Fibroblast of skin of abdomen (primary cell): ENCODE data around the gene C1QTNF8.

Experiments used
- DNase-seq: peaks from one replicate; pipeline ENCODE4 v3.0.0-alpha.2; 2013

C1QTNF8 gene

GRCh38 chr16:1075546-1075945, 20.5 kb downstream of the C1QTNF8 start:
- no peak for DNase-seq

DNA sequence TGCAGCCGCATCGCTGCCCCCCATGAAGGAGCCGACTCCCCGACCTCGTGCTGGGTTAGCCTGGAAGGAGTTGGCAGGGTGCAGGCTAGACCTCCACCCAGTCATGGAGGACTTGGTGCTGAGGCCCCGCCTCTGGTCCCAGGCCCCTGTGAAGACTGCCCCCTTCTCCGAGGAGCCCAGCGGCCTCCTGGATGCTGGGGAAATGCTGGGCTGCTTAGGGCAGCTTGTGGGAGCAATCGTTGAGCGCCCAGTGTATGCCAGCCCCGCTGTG, 21.7 kb downstream of the C1QTNF8 start:
- DNase-seq = no peak

DNA sequence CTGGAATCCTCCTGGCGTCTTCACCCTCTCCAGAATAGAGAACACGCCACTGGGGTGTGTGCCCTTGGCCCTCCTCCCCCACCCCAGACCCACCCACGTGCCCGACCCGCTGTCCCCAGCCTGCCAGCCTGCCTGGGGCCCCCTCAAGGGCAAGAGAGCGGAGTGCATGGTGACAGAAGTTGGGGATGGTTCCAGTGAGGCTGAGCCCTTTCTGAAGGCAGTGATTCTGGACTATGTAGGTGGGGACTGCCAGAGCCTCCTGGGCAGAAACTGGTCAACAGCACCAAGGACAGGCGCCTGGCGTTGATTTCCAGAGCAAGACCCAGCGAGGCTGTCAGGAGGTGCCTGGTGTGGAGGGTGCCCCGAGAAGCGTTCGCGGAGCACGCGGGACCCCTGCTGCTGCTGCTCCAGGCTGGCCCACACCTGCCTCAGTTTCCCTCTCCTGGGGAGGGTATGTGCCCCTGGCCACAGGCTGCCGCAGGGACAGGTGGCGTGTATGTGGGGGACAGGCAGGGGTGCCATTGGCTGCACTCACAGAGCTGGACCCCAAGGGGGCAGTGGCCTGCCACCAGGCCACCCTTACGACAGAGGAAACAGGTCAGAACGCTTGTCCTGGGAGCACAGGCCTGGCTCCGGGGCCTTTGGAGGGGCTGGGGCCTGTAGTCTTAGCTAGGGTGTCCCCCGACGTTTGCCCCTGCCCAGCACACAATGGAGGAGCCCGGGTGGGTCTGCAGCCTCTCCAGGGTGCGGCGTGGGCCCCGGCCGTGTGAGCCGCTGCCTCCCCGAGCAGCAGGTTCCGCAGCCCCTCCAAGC, 22.3 kb downstream of the C1QTNF8 start:
- no peak for DNase-seq

DNA sequence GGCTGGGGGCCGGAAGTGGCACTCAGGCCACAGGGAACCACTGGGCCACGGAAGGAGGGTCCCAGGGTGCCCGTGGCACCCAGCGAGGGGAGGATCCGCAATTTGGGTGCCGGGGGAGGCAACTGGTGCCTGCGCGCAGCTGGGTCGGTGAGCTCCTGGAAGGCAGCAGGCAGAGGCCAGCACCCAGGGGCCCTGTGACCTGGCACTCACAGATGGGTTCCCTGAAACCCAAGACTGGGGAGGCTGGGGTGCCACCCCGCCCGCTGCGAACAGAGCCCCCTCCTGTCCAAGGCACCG, 22.8 kb downstream of the C1QTNF8 start:
- DNase-seq = no peak

GRCh38 chr16:1072526-1073261, 23.4 kb downstream of the C1QTNF8 start, which contains the start of gene SSTR5:
Gene SSTR5 (plus strand): TSS chr16:1072747. CDS start chr16:1078869, 6,122 bp downstream.
- DNase-seq = no peak

- DNase-seq = no peak
Measured at GRCh38 chr16:1071561-1072225, 24.4 kb downstream of the C1QTNF8 start.

DNA sequence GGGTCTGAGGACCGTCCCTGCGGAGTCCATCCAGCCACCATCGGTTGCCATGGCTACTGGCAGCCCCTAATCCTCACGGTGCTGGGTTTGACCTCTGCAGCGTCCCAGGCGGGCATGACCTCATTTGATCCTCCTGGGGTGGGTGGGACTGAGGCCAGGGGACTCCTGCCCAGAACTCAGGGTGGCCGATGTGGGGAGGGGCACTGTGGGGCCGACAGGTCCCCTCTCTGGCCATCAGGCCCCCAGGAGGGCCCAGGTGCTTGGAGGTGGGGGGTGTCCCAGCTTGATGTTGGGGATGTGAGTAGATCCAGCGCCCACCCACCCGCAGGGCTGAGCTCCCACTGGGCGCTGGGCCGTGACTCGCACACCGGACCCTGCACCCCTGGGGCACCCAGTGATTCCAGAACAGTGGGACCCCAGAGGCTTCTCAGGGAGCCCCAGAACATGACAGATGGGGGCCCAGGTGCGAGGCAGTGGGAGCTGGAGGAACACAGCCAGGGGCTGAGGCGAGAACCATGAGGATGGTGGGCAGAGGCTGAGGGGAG, 25.1 kb downstream of the C1QTNF8 start:
- no peak for DNase-seq

DNA sequence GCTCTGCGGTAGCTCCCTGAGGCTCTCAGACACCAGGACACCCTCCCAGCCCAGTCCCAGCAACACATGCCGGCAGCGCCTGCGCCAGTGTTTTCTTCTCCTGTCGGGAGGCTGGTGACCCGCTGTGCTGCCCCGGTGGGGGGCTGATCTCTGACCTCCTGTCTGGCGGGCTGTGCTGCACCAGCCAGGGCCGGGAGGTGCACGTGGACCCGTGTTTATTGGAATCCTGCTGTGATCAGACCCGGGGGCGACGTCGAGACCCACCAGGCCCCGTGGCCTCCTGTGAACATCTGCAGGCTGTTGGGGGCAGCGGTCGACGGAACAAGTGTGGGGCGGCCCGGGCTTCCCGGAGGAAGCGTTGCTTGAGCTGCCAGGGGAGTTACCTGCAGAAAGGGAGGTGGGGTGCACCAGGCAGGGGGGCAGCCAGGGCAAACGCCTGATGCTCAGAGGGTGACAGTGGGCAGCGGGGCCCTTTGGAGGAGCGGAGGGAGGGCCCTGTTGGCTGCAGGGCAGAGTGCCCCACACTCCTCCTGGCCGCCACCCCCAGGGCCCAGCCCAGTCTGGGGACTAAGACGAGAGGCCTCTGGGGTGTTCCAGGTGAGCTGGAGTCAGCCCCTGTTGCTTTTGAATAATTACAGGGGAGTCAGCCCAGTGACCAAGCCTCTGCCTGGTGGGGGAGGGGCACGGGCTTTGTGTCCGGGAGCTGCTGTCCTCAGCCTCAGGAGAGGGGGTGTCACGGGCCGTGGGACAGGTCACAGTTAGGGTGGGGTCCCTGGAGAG, 25.8 kb downstream of the C1QTNF8 start:
- no peak for DNase-seq

- no peak for DNase-seq
Measured at GRCh38 chr16:1069154-1069553, 26.9 kb downstream of the C1QTNF8 start.

DNA sequence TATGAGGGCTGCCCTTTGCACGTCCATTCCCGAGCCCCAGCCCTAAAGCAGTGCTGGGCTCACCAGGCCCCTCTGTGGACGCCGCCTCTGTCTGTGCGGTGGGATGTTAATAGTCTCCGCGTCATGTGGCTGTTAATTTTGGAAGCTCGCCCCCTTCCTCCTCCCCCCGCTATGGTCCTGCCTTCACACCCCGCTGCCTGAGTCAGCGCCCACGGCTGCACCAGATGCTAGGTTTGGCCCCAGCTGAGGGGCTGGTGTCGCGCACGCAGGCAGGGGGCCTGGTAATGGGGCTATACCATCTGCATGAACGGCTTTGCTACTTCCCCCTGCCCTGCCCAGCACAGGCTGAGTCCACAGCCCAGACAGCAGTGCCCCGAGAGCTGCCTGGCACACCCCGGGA, 27.6 kb downstream of the C1QTNF8 start:
- no peak for DNase-seq

- no peak for DNase-seq
Measured at GRCh38 chr16:1067629-1068028, 28.4 kb downstream of the C1QTNF8 start.

- no peak for DNase-seq
Measured at GRCh38 chr16:1066584-1067172, 29.4 kb downstream of the C1QTNF8 start.

GRCh38 chr16:1065469-1066128, 30.4 kb downstream of the C1QTNF8 start:
- DNase-seq = no peak

DNA sequence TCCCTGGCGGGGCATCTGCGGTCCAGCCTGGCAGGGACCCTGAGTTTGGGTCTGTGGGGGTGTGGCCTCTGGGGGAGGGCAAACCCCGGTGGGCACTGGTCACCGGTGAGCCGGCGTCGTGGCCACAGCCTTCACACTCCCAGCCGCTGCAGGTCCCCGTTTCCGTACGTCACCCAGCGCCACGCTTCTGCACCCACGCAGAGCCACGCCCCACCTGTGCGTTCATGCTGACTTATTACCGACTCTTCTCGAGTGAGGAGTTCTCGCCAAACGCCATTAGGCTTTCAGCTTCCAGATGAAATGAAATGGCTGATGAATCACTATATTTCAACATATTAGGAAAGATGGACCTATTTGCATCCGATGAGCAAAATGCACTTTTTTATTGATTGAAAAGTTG, 32.3 kb downstream of the C1QTNF8 start:
- no peak for DNase-seq

DNA sequence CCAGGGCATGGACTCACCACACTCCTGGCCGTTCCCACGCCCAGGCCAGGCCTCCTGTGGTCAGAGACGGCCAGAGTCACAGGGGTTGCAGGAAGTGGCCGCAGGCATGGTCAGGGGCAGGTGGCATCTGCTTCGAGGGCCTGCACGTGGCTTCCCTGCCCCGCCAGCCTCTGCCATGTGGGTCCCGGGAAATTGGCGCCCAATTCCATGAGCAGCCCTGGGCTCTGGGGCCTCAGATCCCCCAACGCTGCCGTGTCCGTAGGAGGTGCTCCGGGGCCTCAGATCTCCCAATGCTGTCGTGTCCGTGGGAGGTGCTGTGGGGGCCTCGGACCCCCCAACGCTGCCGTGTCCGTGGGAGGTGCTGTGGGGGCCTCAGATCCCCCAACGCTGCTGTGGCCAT, 33.1 kb downstream of the C1QTNF8 start:
- DNase-seq = no peak

GRCh38 chr16:1061769-1062505, 34.1 kb downstream of the C1QTNF8 start:
- no peak for DNase-seq

GRCh38 chr16:1060416-1061340, 35.4 kb downstream of the C1QTNF8 start:
- no peak for DNase-seq

DNA sequence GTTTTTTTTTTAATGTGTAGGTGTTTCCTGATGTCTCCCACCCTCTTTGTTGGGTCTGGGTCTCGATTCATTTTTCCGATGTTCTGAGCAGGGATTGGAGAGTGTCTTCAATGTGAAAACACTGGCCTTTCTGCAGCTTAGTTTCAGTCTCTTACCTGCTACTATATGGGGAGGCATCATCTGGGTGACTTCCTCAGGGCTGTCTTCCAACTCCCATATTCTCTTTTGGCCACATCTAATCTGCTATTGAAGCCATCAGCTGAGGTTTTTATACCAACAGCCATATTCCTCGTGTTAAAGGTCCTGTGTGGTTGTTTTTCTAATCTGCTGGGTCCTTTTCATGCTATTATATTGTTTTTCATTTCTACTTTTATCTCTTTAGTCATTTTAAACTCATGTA, 36.7 kb downstream of the C1QTNF8 start:
- no peak for DNase-seq

DNA sequence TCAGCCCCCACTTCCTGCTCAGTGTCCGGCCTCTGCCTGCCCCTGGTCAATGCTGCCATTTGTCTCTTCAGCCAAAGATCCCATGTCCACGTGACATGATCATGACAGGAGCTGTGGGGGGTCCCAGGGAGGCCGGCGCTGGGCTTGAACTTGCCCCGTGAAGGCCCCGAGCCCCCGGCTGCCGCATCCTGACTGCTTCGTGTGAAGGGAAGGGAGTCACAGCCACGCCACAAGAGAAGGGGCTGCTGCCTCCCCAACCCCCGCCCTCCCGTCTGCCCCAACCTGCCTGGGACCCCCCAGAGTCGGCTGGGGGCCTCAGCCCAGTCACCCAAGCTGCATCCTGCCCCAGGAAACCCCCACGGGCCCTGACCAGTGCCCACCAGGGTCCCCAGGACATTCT, 37.8 kb downstream of the C1QTNF8 start:
- DNase-seq = no peak
